Measurements from ENCODE around the gene TTC27. TPM values are rescaled to one million over a fixed set of nuclear protein-coding genes. Genes with fewer than 3 reads are reported as not detected.
A peak's percentile ranks its signal among the peaks of the same experiment; 100 is the strongest.
"Not testable (repeated sequence)": the region's sequence is repeated elsewhere in the genome, so short reads cannot be mapped to it uniquely, and the experiment has no call there.

The TTC27 gene
- total RNA-seq, 2 experiments from 2014 or later = 30.1 to 33.8 TPM

GRCh38 chr2:32624812-32625211, 3.0 kb upstream of the TTC27 start:
- ATAC-seq (no peak), DNase-seq (no peak)
- ChIA-PET POLR2A (no interaction called here), CTCF (no interaction called here)
- Mint-ChIP-seq H3K9me3 (no peaks in the 10 kb centered on the region), H3K4me3 (no peak overlapping the region), H3K27ac (no peak overlapping the region), H3K36me3 (ENCODE audit: low read depth) (peaks cover 6% of the 10 kb centered on the region), H3K27me3 (no peaks in the 10 kb centered on the region), H3K4me1 (ENCODE audit: low read depth) (peaks cover 13% of the 10 kb centered on the region)
- no peak for TF ChIP-seq CTCF (IDR thresholded peaks at IDR 0.05)
- intact Hi-C loops (cut with micrococcal nuclease) = no loop called here

- Mint-ChIP-seq H3K4me1 (ENCODE audit: low read depth) (peaks cover 18% of the 10 kb centered on the region), H3K9me3 (no peaks in the 10 kb centered on the region), H3K27ac (no peak overlapping the region), H3K36me3 (ENCODE audit: low read depth) (peaks cover 16% of the 10 kb centered on the region), H3K4me3 (peak overlapping the region; percentile 95), H3K27me3 (no peaks in the 10 kb centered on the region)
- intact Hi-C loops (cut with micrococcal nuclease) = no loop called here
- ChIA-PET CTCF (interaction anchor here (1.8 kb wide), 1 partner anchor 23 kb away, joined by 4 read pairs; no protein-coding TSS in a partner anchor), POLR2A (interaction anchor here (0.6 kb wide), 1 partner anchor 35 kb away, joined by 3 read pairs; no protein-coding TSS in a partner anchor)
- TF ChIP-seq CTCF (IDR thresholded peaks at IDR 0.05) = no peak
- DNase-seq (no peak), ATAC-seq (no peak)
Measured at GRCh38 chr2:32626639-32627221, 1.1 kb upstream of the TTC27 start.

GRCh38 chr2:32627441-32627813, 423 bp upstream of the TTC27 start:
- no peak for TF ChIP-seq CTCF (IDR thresholded peaks at IDR 0.05)
- no peaks in the 10 kb centered on the region for H3K9me3 Mint-ChIP-seq
- H3K4me1 Mint-ChIP-seq (ENCODE audit: low read depth) = peaks cover 22% of the 10 kb centered on the region
- peak overlapping the region; percentile 95 for H3K4me3 Mint-ChIP-seq
- ATAC-seq = peak; percentile 48
- peaks cover 20% of the 10 kb centered on the region for H3K36me3 Mint-ChIP-seq (ENCODE audit: low read depth)
- CTCF ChIA-PET = interaction anchor here (1.8 kb wide), 1 partner anchor 24 kb away, joined by 4 read pairs; no protein-coding TSS in a partner anchor
- no peaks in the 10 kb centered on the region for H3K27me3 Mint-ChIP-seq
- H3K27ac Mint-ChIP-seq = peak overlapping the region; percentile 96
- peak; percentile 57 for DNase-seq
- POLR2A ChIA-PET = interaction anchor here (0.6 to 1.0 kb wide), 3 partner anchors 19 to 36 kb away, joined by 3 read pairs; no protein-coding TSS in a partner anchor
- intact Hi-C loops (cut with micrococcal nuclease) = no loop called here

GRCh38 chr2:32632089-32632488, 4.2 kb downstream of the TTC27 start:
- Mint-ChIP-seq H3K36me3 (ENCODE audit: low read depth) (peaks cover 27% of the 10 kb centered on the region), H3K4me1 (ENCODE audit: low read depth) (peaks cover 24% of the 10 kb centered on the region), H3K4me3 (no peak overlapping the region), H3K27ac (peak overlapping the region; percentile 32), H3K9me3 (no peaks in the 10 kb centered on the region), H3K27me3 (no peaks in the 10 kb centered on the region)
- intact Hi-C loops (cut with micrococcal nuclease) = no loop called here
- ATAC-seq = no peak
- ChIA-PET POLR2A (no interaction called here), CTCF (no interaction called here)
- peak; percentile 63 for DNase-seq
- no peak for TF ChIP-seq CTCF (IDR thresholded peaks at IDR 0.05)

- ATAC-seq = no peak
- intact Hi-C loops (cut with micrococcal nuclease) = no loop called here
- CTCF ChIA-PET = interaction anchor here (0.7 kb wide), 1 partner anchor 43 kb away, joined by 3 read pairs; no protein-coding TSS in a partner anchor
Measured at GRCh38 chr2:32633040-32633439, 5.2 kb downstream of the TTC27 start.

GRCh38 chr2:32638548-32638947, 10.7 kb downstream of the TTC27 start:
- H3K27me3 Mint-ChIP-seq; CTCF ChIA-PET; intact Hi-C loops (cut with micrococcal nuclease); DNase-seq; POLR2A ChIA-PET; H3K9me3 Mint-ChIP-seq; H3K4me1 Mint-ChIP-seq (ENCODE audit: low read depth); H3K4me3 Mint-ChIP-seq; H3K27ac Mint-ChIP-seq; ATAC-seq: not testable (repeated sequence)
- H3K36me3 Mint-ChIP-seq (ENCODE audit: low read depth) = peaks cover 19% of the 10 kb centered on the region

More at GRCh38 chr2:32633040-32633439, 5.2 kb downstream of the TTC27 start:
- POLR2A ChIA-PET = interaction anchor here (0.6 to 0.7 kb wide), 2 partner anchors 86 to 134 kb away, joined by 3 read pairs; no protein-coding TSS in a partner anchor
- Mint-ChIP-seq H3K36me3 (ENCODE audit: low read depth) (peaks cover 29% of the 10 kb centered on the region), H3K27ac (no peak overlapping the region), H3K9me3 (no peaks in the 10 kb centered on the region), H3K4me3 (no peak overlapping the region), H3K27me3 (no peaks in the 10 kb centered on the region), H3K4me1 (ENCODE audit: low read depth) (peaks cover 17% of the 10 kb centered on the region)
- TF ChIP-seq CTCF (IDR thresholded peaks at IDR 0.05) = no peak
- no peak for DNase-seq
